H1 (cell line): ENCODE results near the gene NOD2. TPM values are rescaled to one million over a fixed set of nuclear protein-coding genes. Genes with fewer than 3 reads are reported as not detected.

Experiments used
- CTCF ChIA-PET: fragments of 300-600 bp; sonication (Branson Sonifier 250); formaldehyde crosslinking; loops from one replicate; lab custom pipeline; 2021; ENCODE audit not compliant: partially characterized antibody; lab: Charles Lee
- POLR2A ChIA-PET: fragments of 300-600 bp; sonication (Branson Sonifier 250); formaldehyde crosslinking; loops from one replicate; lab custom pipeline; 2021; ENCODE audit warnings: inconsistent platforms; ENCODE audit not compliant: partially characterized antibody; lab: Charles Lee
- DNase-seq, 2 experiments: peaks; one replicate each; pipeline versions ENCODE4 v3.0.0 to v3.0.0-alpha.2; 2010 to 2022; ENCODE audit warnings: low spot score in 2 of 2, low read depth in 1 of 2, mixed read lengths in 1 of 2
- FAIRE-seq: peaks from 2 replicates; lab custom pipeline; 2011; peaks lifted over from hg19 to GRCh38; lab: Jason Lieb, UNC
- H2AFZ ChIP-seq: 2 replicates; pipeline ENCODE4 v1.8.1; 2012; ENCODE audit warnings: low read length, inconsistent platforms
- H2AK5ac ChIP-seq: 2 replicates; pipeline ENCODE4 v1.6.1; 2013; ENCODE audit warnings: low read depth, low read length
- H2BK120ac ChIP-seq: replicated peaks from 2 replicates; pipeline ENCODE3; 2013; ENCODE audit warnings: low read depth, low read length, inconsistent platforms
- H2BK12ac ChIP-seq: 2 replicates; pipeline ENCODE4 v1.6.1; 2013; ENCODE audit warnings: low read depth, low read length
- H2BK15ac ChIP-seq: 2 replicates; pipeline ENCODE4 v1.6.1; 2013; ENCODE audit warnings: low read length
- H2BK20ac ChIP-seq: 2 replicates; pipeline ENCODE4 v1.6.1; 2013; ENCODE audit warnings: low read length
- H2BK5ac ChIP-seq: 2 replicates; pipeline ENCODE4 v1.6.1; 2013; ENCODE audit warnings: low read depth, low read length
- H3K14ac ChIP-seq: 2 replicates; pipeline ENCODE4 v1.6.1; 2013; ENCODE audit warnings: inconsistent platforms; ENCODE audit not compliant: insufficient read length
- H3K18ac ChIP-seq: 2 replicates; pipeline ENCODE4 v1.6.1; 2013; ENCODE audit warnings: low read length; ENCODE audit errors: extremely low read depth
- H3K23ac ChIP-seq: 2 replicates; pipeline ENCODE4 v1.6.1; 2013; ENCODE audit warnings: inconsistent platforms; ENCODE audit not compliant: insufficient read length
- H3K23me2 ChIP-seq: 2 replicates; pipeline ENCODE4 v1.6.1; 2013; ENCODE audit warnings: low read depth, low read length
- H3K27ac ChIP-seq: 2 replicates; pipeline ENCODE4 v1.6.1; 2011; ENCODE audit warnings: low read depth, low read length, inconsistent platforms
- H3K27me3 ChIP-seq, 4 experiments: replicated peaks in 1 of 4; 1 replicate in 1 of 4; 2 replicates in 3 of 4; pipeline versions ENCODE4 v1.6.1 to v1.8.1; 2011 to 2013; ENCODE audit warnings: low read length in 3 of 4, mild to moderate bottlenecking in 3 of 4, inconsistent platforms in 2 of 4, mixed read lengths in 2 of 4, moderate library complexity in 1 of 4; ENCODE audit not compliant: control insufficient read depth in 3 of 4, insufficient read depth in 3 of 4; ENCODE audit errors: extremely low read depth in 1 of 4
- H3K36me3 ChIP-seq, 4 experiments: 2 replicates each; pipeline versions ENCODE4 v1.6.1 to v1.8.1; 2011 to 2013; ENCODE audit warnings: mild to moderate bottlenecking in 4 of 4, low read length in 3 of 4, moderate library complexity in 2 of 4, control low read depth in 1 of 4, inconsistent platforms in 1 of 4; ENCODE audit not compliant: insufficient read depth in 4 of 4, control insufficient read depth in 2 of 4
- H3K4ac ChIP-seq: replicated peaks from 2 replicates; pipeline ENCODE3; 2013; ENCODE audit warnings: low read length, low read depth, mixed read lengths, inconsistent platforms; ENCODE audit not compliant: insufficient read length
- H3K4me1 ChIP-seq, 4 experiments: replicated peaks in 1 of 4; 1 replicate in 1 of 4; 2 replicates in 3 of 4; pipeline versions ENCODE4 v1.6.1 to v1.8.1; 2011 to 2013; ENCODE audit warnings: low read length in 3 of 4, inconsistent platforms in 2 of 4, mixed read lengths in 1 of 4; ENCODE audit not compliant: insufficient read depth in 4 of 4, control insufficient read depth in 3 of 4
- H3K4me2 ChIP-seq, 2 experiments: 2 replicates each; pipeline versions ENCODE4 v1.6.1 to v1.8.1; 2011 to 2013; ENCODE audit warnings: low read depth in 2 of 2, low read length in 2 of 2, control low read depth in 1 of 2, inconsistent platforms in 1 of 2, mild to moderate bottlenecking in 1 of 2; ENCODE audit not compliant: insufficient read depth in 1 of 2
- H3K4me3 ChIP-seq, 4 experiments: fragments of 200-600, 300-600 bp in 1 of 4; sonication (generic), shearing (Covaris generic), sonication (Bioruptor Twin) in 1 of 4; 2 replicates each; pipeline versions ENCODE4 v1.5.1 to v1.8.1; 2011 to 2016; ENCODE audit warnings: low read length in 4 of 4, low read depth in 3 of 4, control low read depth in 2 of 4, inconsistent platforms in 2 of 4, mild to moderate bottlenecking in 2 of 4, mixed read lengths in 1 of 4, moderate library complexity in 1 of 4; ENCODE audit not compliant: insufficient read depth in 2 of 4; ENCODE audit errors: extremely low read depth in 1 of 4
- H3K56ac ChIP-seq: replicated peaks from 2 replicates; pipeline ENCODE3; 2013; ENCODE audit warnings: low read depth, mild to moderate bottlenecking, mixed read lengths, low read length, inconsistent platforms; ENCODE audit not compliant: insufficient read length
- H3K79me1 ChIP-seq: 2 replicates; pipeline ENCODE4 v1.6.1; 2013; ENCODE audit warnings: low read depth, low read length, control low read depth
- H3K79me2 ChIP-seq, 2 experiments: 2 replicates each; pipeline versions ENCODE4 v1.6.1 to v1.8.1; 2012 to 2013; ENCODE audit warnings: low read length in 2 of 2, mild to moderate bottlenecking in 2 of 2, inconsistent platforms in 1 of 2; ENCODE audit not compliant: insufficient read depth in 2 of 2, control insufficient read depth in 1 of 2
- H3K9ac ChIP-seq, 4 experiments: replicated peaks in 1 of 4; 1 replicate in 1 of 4; 2 replicates in 3 of 4; pipeline versions ENCODE4 v1.6.1 to v1.8.1; 2011 to 2013; ENCODE audit warnings: low read depth in 3 of 4, low read length in 3 of 4, control low read depth in 2 of 4, mild to moderate bottlenecking in 2 of 4, moderate library complexity in 2 of 4, inconsistent platforms in 1 of 4; ENCODE audit errors: extremely low read depth in 1 of 4
- H3K9me3 ChIP-seq, 2 experiments: 2 replicates each; pipeline versions ENCODE4 v1.6.1 to v1.8.1; 2012 to 2013; ENCODE audit warnings: mild to moderate bottlenecking in 2 of 2, moderate library complexity in 2 of 2, control low read depth in 1 of 2, inconsistent platforms in 1 of 2, low read depth in 1 of 2, low read length in 1 of 2, mixed read lengths in 1 of 2; ENCODE audit not compliant: insufficient read depth in 2 of 2
- H4K20me1 ChIP-seq, 2 experiments: replicated peaks in 1 of 2; 2 replicates each; pipeline versions ENCODE3 to v1.8.1; 2011 to 2013; ENCODE audit warnings: inconsistent platforms in 2 of 2, low read length in 2 of 2, mild to moderate bottlenecking in 1 of 2; ENCODE audit not compliant: insufficient read depth in 2 of 2, control insufficient read depth in 1 of 2
- H4K5ac ChIP-seq: 2 replicates; pipeline ENCODE4 v1.6.1; 2013; ENCODE audit warnings: low read length, low read depth, mixed read lengths, inconsistent platforms; ENCODE audit not compliant: insufficient read length
- H4K8ac ChIP-seq: 2 replicates; pipeline ENCODE4 v1.8.0; 2013; ENCODE audit warnings: mild to moderate bottlenecking, moderate library complexity, low read length, inconsistent platforms; ENCODE audit not compliant: insufficient read depth; ENCODE audit errors: extremely low read depth
- H4K91ac ChIP-seq: replicated peaks from 2 replicates; pipeline ENCODE3; 2013; ENCODE audit warnings: low read length, mixed read lengths, inconsistent platforms; ENCODE audit not compliant: insufficient read length
- CBX8 ChIP-seq: fragments of 300-800, 300-1000 bp; sonication (generic); IDR thresholded peaks from 2 replicates; pipeline ENCODE4 v1.7.1; 2016; ENCODE audit warnings: low read depth, low read length, borderline replicate concordance
- CREB1 ChIP-seq: IDR thresholded peaks from 2 replicates; pipeline ENCODE4 v1.6.1; 2012; ENCODE audit warnings: inconsistent platforms
- EZH2 ChIP-seq: fragments of 200-600 bp; sonication (generic); IDR thresholded peaks from 2 replicates; pipeline ENCODE4 v1.7.1; 2012; ENCODE audit warnings: low read depth, mild to moderate bottlenecking, moderate library complexity, low read length, inconsistent platforms; ENCODE audit not compliant: severe bottlenecking
- KDM5A ChIP-seq: fragments of 200-600 bp; IDR thresholded peaks from 2 replicates; pipeline ENCODE4 v1.7.1; 2012; ENCODE audit warnings: mild to moderate bottlenecking, low read length, inconsistent platforms, mixed read lengths
- MAFK ChIP-seq: IDR thresholded peaks from 2 replicates; pipeline ENCODE4 v1.6.1; 2012; ENCODE audit warnings: low read depth, mild to moderate bottlenecking, improper control_type of control experiment, low read length
- POLR2A ChIP-seq, 2 experiments: IDR thresholded peaks; 1 replicate in 1 of 2; 2 replicates in 1 of 2; pipeline ENCODE4 v1.6.1; 2011; ENCODE audit warnings: low read depth in 2 of 2, low read length in 2 of 2, mild to moderate bottlenecking in 2 of 2; ENCODE audit errors: control extremely low read depth in 1 of 2
- TCF12 ChIP-seq: IDR thresholded peaks from 2 replicates; pipeline ENCODE4 v1.6.1; 2011; ENCODE audit warnings: low read depth, mild to moderate bottlenecking, low read length
- USF2 ChIP-seq: IDR thresholded peaks from 2 replicates; pipeline ENCODE4 v1.6.1; 2011; ENCODE audit warnings: low read length, improper control_type of control experiment
- YY1 ChIP-seq: IDR thresholded peaks from 2 replicates; pipeline ENCODE4 v1.6.1; 2011; ENCODE audit warnings: low read depth, mild to moderate bottlenecking, low read length
- WGBS, 2 experiments: shearing (Covaris generic) in 1 of 2; methylation state at CpG; one replicate each; pipeline versions ENCODE4 v1.1.6 to v1.1.7; 2013 to 2015; ENCODE audit warnings: low lambda C conversion rate in 2 of 2, mixed read lengths in 2 of 2, inconsistent platforms in 1 of 2, low coverage in 1 of 2, missing lambda C conversion rate in 1 of 2; ENCODE audit not compliant: insufficient replicate concordance in 2 of 2, insufficient coverage in 1 of 2, insufficient read length in 1 of 2; ENCODE audit errors: extremely low coverage in 1 of 2, missing lambda C conversion rate in 1 of 2; 5-methylcytosine and 5-hydroxymethylcytosine counted together
- polyA plus RNA-seq, 7 experiments: library from polyadenylated mRNA; depleted of rRNA in 3 of 7; stranded (reverse) in 5 of 7; unstranded in 2 of 7; fragments of >200 nt in 5 of 7; fragments of 200-250 nt in 2 of 7; gene quantifications; 1 replicate in 5 of 7; 2 replicates in 1 of 7; 4 replicates in 1 of 7; pipeline versions ENCODE4 v1.2.1 to v1.2.3, GENCODE V29; 2011 to 2013; ENCODE audit warnings: missing spikeins in 2 of 7, mixed read lengths in 2 of 7
- total RNA-seq: library from RNA; stranded (reverse); fragmentation: NEBNext Ultra II Directional; extraction: Animal tissue kit (Norgen Biotek cat#: 25700); gene quantifications from 2 replicates; pipeline ENCODE4 v1.2.1, GENCODE V29; 2021

The NOD2 gene
- total and polyA plus RNA-seq, 2 of the 8 experiments (the other 6 are each of a cell fraction or from before 2014, with no cell fraction given), result 0.37 to 0.42 TPM

GRCh38 chr16:50683689-50684374, 9.6 kb upstream of the NOD2 start:
- Histone ChIP-seq H2AFZ (no peak overlapping the region), H3K27me3 (no peaks in the 10 kb centered on the region), H3K79me1 (no peaks in the 10 kb centered on the region), H4K5ac (no peak overlapping the region), H3K4me1 (no peaks in the 10 kb centered on the region), H3K79me2 (no peaks in the 10 kb centered on the region), H3K4ac (no peak overlapping the region), H3K14ac (no peak overlapping the region), H3K4me3 (no peak overlapping the region), H3K36me3 (no peaks in the 10 kb centered on the region), H4K91ac (no peak overlapping the region), H3K9ac (no peak overlapping the region), H2BK120ac (no peak overlapping the region), H3K56ac (no peak overlapping the region), H3K23ac (no peak overlapping the region), H3K27ac (no peak overlapping the region), H2BK15ac (no peak overlapping the region), H2BK5ac (no peak overlapping the region), H2BK20ac (no peak overlapping the region), H3K4me2 (no peak overlapping the region), H3K18ac (no peak overlapping the region), H3K23me2 (peaks cover 2% of the 10 kb centered on the region; the same call in 1 of the 2 replicates), H4K20me1 (no peaks in the 10 kb centered on the region), H2BK12ac (no peak overlapping the region), H4K8ac (no peak overlapping the region), H3K9me3 (no peaks in the 10 kb centered on the region), H2AK5ac (no peak overlapping the region)
- 83% methylated on average over 13 of the region's 14 CpGs; no CpG with 5 or more reads in 1 of the 2 experiments for WGBS, 2 experiments
- ChIA-PET POLR2A (no interaction called here), CTCF (interaction anchor here (1.5 to 5.3 kb wide), 3 partner anchors 11 to 122 kb away, joined by 6 to 34 read pairs (median 18); no protein-coding TSS in a partner anchor)
- DNase-seq, result no peak
- FAIRE-seq, result no peak
- TF ChIP-seq TCF12 (no peak), CREB1 (no peak), MAFK (no peak), USF2 (no peak), CBX8 (no peak), KDM5A (no peak), YY1 (no peak), EZH2 (no peak), POLR2A (IDR thresholded peaks at IDR 0.05; ENCODE audit: control extremely low read depth in 1 of 2, low read depth in 2 of 2, low read length in 2 of 2) (no peak)
